Measurements from ENCODE around the gene ZNF654. TPM values are rescaled to one million over a fixed set of nuclear protein-coding genes. Genes with fewer than 3 reads are reported as not detected.

Gene ZNF654
- total RNA-seq, 1 donor from 2014 or later, result 2.3 TPM

DNA sequence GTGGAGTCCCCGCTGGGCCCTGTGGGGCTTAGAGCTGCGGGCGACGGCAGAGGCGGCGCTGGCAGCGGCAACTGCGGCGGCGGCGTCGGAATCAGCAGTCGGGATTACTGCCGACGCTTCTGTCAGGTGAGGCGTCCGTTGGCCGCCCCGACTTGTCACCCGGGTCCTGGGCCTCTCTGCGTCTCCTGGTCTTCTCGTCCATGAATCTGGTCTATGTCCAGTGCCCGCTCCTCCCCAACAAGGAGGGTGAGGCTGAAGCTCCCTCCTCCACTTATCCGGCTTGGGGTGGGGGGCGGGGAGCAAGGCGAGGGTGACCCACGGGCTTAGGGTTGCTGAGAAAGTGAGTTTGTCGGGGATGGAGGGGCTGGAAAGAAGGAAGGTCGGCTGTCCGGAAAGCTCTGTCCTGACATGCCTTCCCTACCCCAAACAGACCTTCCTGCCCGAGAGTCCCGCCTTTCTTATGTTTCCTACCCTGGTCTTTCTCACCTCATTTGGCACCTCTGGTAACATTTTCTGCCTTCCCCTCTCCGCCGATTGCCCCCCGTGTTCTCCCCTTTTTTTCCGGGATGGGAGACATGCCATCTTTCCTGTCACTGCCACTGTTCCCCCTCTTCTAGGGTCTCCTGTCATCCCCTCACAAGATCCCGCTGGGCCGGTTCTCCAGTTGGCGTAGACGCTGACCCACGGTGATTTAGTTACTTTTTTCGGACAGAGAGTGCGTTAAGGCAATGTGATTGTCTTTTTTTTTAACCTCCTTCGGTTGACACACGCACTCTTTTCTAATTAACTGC, 520 bp downstream of the ZNF654 start:
- intact Hi-C loops (cut with DNase I), result loop anchor here (2.0 to 10.0 kb wide), 4 partner anchors 27 to 1075 kb away; partner anchors contain the start of gene CHMP2B
- Histone ChIP-seq H3K4me1 (peaks cover 0 to 22% of the 10 kb centered on the region in 2 donors), H3K36me3 (peaks cover 13 to 18% of the 10 kb centered on the region in 2 donors), H3K27ac (peak overlapping the region; percentile 93 to 94), H3K27me3 (no peaks in the 10 kb centered on the region), H3K4me3 (peak overlapping the region; percentile 81 to 94), H3K9me3 (no peaks in the 10 kb centered on the region)
- no peak for DNase-seq (ENCODE audit: low spot score in 2 of 2)
- TF ChIP-seq CTCF (IDR thresholded peaks at IDR 0.05), result no peak

DNA sequence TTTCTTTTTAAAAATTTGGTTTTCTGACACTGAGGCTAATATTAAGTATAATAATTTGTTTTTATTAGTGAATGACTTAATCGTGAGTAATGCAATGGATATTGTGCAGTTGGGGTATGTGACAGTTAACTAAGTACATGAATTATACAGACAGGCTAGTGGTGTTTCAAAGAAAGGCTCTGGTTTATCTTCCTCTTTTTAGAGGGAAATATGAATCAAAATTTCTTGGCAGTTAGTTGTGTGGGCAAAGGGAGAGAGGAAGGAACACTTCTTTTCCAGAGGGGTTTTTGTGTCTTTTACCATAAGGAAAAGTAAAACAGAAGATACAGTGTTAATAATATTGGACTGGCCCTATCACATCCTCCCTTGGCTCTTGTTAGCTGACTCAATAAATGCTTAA, 2.7 kb downstream of the ZNF654 start:
- Histone ChIP-seq H3K27ac (no peak overlapping the region), H3K9me3 (no peaks in the 10 kb centered on the region), H3K4me1 (peaks cover 0 to 21% of the 10 kb centered on the region in 2 donors), H3K27me3 (no peaks in the 10 kb centered on the region), H3K36me3 (no peaks in the 10 kb centered on the region), H3K4me3 (peak overlapping the region in 1 of 2 donors; percentile 81)
- TF ChIP-seq CTCF (IDR thresholded peaks at IDR 0.05), result no peak
- DNase-seq (ENCODE audit: low spot score in 2 of 2), result no peak
- intact Hi-C loops (cut with DNase I), result no loop called here

DNA sequence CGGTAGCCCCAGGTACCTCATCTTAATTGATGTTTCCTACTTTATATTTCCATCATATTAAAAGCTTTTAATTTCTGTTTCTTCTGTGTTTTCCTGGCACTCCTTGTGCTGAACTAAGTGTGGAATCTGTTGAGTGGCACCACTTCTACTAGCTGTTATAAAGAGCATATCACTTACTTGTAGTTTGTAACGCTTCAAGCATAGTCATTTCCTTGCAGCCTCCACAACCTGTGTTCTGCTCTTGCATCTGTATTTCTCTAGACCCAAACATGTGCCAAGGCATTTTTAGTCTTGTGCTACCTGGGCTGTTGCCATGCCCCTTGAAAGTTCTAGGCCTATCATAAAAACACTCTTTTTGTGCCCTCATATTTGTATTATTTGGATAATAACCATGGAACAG, 16.0 kb downstream of the ZNF654 start:
- no peak for DNase-seq (ENCODE audit: low spot score in 2 of 2)
- H3K4me3 ChIP-seq, result no peak overlapping the region
- H3K4me1 ChIP-seq, result peaks cover 0 to 6% of the 10 kb centered on the region in 2 donors
- H3K9me3 ChIP-seq, result no peaks in the 10 kb centered on the region
- no peak overlapping the region for H3K27ac ChIP-seq
- H3K36me3 ChIP-seq, result no peaks in the 10 kb centered on the region
- intact Hi-C loops (cut with DNase I), result no loop called here
- H3K27me3 ChIP-seq, result no peaks in the 10 kb centered on the region
- TF ChIP-seq CTCF (IDR thresholded peaks at IDR 0.05), result no peak

- Histone ChIP-seq H3K36me3 (no peaks in the 10 kb centered on the region), H3K9me3 (no peaks in the 10 kb centered on the region), H3K27ac (no peak overlapping the region), H3K4me1 (peaks cover 0 to 6% of the 10 kb centered on the region in 2 donors), H3K4me3 (no peak overlapping the region), H3K27me3 (no peaks in the 10 kb centered on the region)
- no peak for DNase-seq (ENCODE audit: low spot score in 2 of 2)
- TF ChIP-seq CTCF (IDR thresholded peaks at IDR 0.05), result no peak
- intact Hi-C loops (cut with DNase I), result no loop called here
These were observed 16.4 kb downstream of the ZNF654 start for GRCh38 chr3:88075497-88075896.

- Histone ChIP-seq H3K36me3 (no peaks in the 10 kb centered on the region), H3K27me3 (no peaks in the 10 kb centered on the region), H3K4me1 (peaks cover 0 to 6% of the 10 kb centered on the region in 2 donors), H3K4me3 (no peak overlapping the region), H3K27ac (no peak overlapping the region), H3K9me3 (no peaks in the 10 kb centered on the region)
- no peak for TF ChIP-seq CTCF (IDR thresholded peaks at IDR 0.05)
- intact Hi-C loops (cut with DNase I), result no loop called here
- DNase-seq (ENCODE audit: low spot score in 2 of 2), result no peak
These were observed 17.7 kb downstream of the ZNF654 start for GRCh38 chr3:88076712-88077111.
